CD4-positive, alpha-beta T cell treated with Interleukin-15 for 1 hour (primary cell): ENCODE measurements around the gene HORMAD1.
"Not testable (repeated sequence)": the region's sequence is repeated elsewhere in the genome, so short reads cannot be mapped to it uniquely, and the experiment has no call there.

ENCODE experiments used
- DNase-seq: peaks from one replicate; pipeline ENCODE4 v3.0.0-alpha.2; 2020

Gene HORMAD1

GRCh38 chr1:150720703-150721102 is at the start of gene HORMAD1:
TSS of gene HORMAD1 (minus strand) at chr1:150720895. CDS start at chr1:150719505, 1,390 bp downstream.
- no peak for DNase-seq

- not testable (repeated sequence) for DNase-seq
Measured at GRCh38 chr1:150767704-150768103, 47.0 kb upstream of the HORMAD1 start.

- DNase-seq, result not testable (repeated sequence)
Measured at GRCh38 chr1:150765977-150766301, 45.2 kb upstream of the HORMAD1 start.

- peak; percentile 23 for DNase-seq
Measured at GRCh38 chr1:150765296-150765976, 44.7 kb upstream of the HORMAD1 start, which contains the start of gene CTSS. TSS of gene CTSS (minus strand) at chr1:150765778. CDS start at chr1:150764763, 1,015 bp downstream.

- no peak for DNase-seq
Measured at GRCh38 chr1:150764617-150765101, 44.0 kb upstream of the HORMAD1 start.

GRCh38 chr1:150763018-150763417 is 42.3 kb upstream of the HORMAD1 start:
- DNase-seq, result no peak

- no peak for DNase-seq
Measured at GRCh38 chr1:150762552-150762951, 41.9 kb upstream of the HORMAD1 start.

- no peak for DNase-seq
Measured at GRCh38 chr1:150761801-150762200, 41.1 kb upstream of the HORMAD1 start.

- DNase-seq, result no peak
Measured at GRCh38 chr1:150760013-150760412, 39.3 kb upstream of the HORMAD1 start.

GRCh38 chr1:150753416-150753815 is 32.7 kb upstream of the HORMAD1 start:
- DNase-seq, result no peak

GRCh38 chr1:150751443-150751842 is 30.7 kb upstream of the HORMAD1 start:
- DNase-seq, result no peak

- no peak for DNase-seq
Measured at GRCh38 chr1:150749720-150750311, 29.1 kb upstream of the HORMAD1 start.

- DNase-seq, result no peak
Measured at GRCh38 chr1:150748878-150749719, 28.4 kb upstream of the HORMAD1 start.

- no peak for DNase-seq
Measured at GRCh38 chr1:150730130-150730721, 9.5 kb upstream of the HORMAD1 start.

GRCh38 chr1:150724336-150724735 is 3.6 kb upstream of the HORMAD1 start:
- no peak for DNase-seq

GRCh38 chr1:150720098-150720497 is 597 bp downstream of the HORMAD1 start:
- no peak for DNase-seq

GRCh38 chr1:150718225-150718891 is 2.3 kb downstream of the HORMAD1 start:
- DNase-seq, result no peak

GRCh38 chr1:150709031-150709430 is 11.7 kb downstream of the HORMAD1 start:
- DNase-seq, result not testable (repeated sequence)

GRCh38 chr1:150708595-150708994 is 12.1 kb downstream of the HORMAD1 start:
- no peak for DNase-seq

- no peak for DNase-seq
Measured at GRCh38 chr1:150706091-150706490, 14.6 kb downstream of the HORMAD1 start.

- DNase-seq, result no peak
Measured at GRCh38 chr1:150703427-150703826, 17.3 kb downstream of the HORMAD1 start.
